SU-DHL-6 (cell line): ENCODE results near the gene AGBL4.

Source experiments
- H2AFZ ChIP-seq: fragments of 200-600 bp; sonication (generic); 2 replicates; pipeline ENCODE4 v1.6.1; 2014; ENCODE audit warnings: low read depth, mild to moderate bottlenecking, moderate library complexity, mixed read lengths, antibody characterized with exemption, low read length; ENCODE audit not compliant: severe bottlenecking
- H3F3A ChIP-seq: fragments of 200-600 bp; shearing (Covaris generic); 2 replicates; pipeline ENCODE4 v1.6.0; 2016; ENCODE audit warnings: antibody characterized with exemption, mild to moderate bottlenecking; ENCODE audit not compliant: insufficient read depth
- H3K27ac ChIP-seq: fragments of 200-600 bp; sonication (generic); 2 replicates; pipeline ENCODE4 v1.5.1; 2016; ENCODE audit warnings: low read depth, mild to moderate bottlenecking, low read length, moderate library complexity, mixed read lengths
- H3K27me3 ChIP-seq: fragments of 200-600 bp; sonication (generic), shearing (Covaris generic); 2 replicates; pipeline ENCODE4 v1.6.0; 2014; ENCODE audit warnings: mild to moderate bottlenecking, low read length
- H3K36me3 ChIP-seq: fragments of 200-600 bp; sonication (generic); 2 replicates; pipeline ENCODE4 v1.6.1; 2014; ENCODE audit warnings: mild to moderate bottlenecking, low read length, mixed read lengths
- H3K4me2 ChIP-seq: fragments of 300-600, 200-600 bp; shearing (Covaris generic), sonication (generic); 2 replicates; pipeline ENCODE4 v1.6.0; 2014; ENCODE audit warnings: low read length, low read depth, mild to moderate bottlenecking; ENCODE audit not compliant: poor library complexity, severe bottlenecking
- H3K4me3 ChIP-seq: fragments of 200-600 bp; sonication (generic); 2 replicates; pipeline ENCODE4 v1.5.1; 2014; ENCODE audit warnings: antibody characterized with exemption, low read length, mild to moderate bottlenecking, mixed read lengths; ENCODE audit not compliant: insufficient read depth, poor library complexity, severe bottlenecking
- H3K79me2 ChIP-seq: fragments of 200-600 bp; sonication (generic); 2 replicates; pipeline ENCODE4 v1.6.1; 2014; ENCODE audit warnings: mild to moderate bottlenecking, low read length, moderate library complexity; ENCODE audit not compliant: insufficient read depth
- H3K9ac ChIP-seq: fragments of 200-600 bp; sonication (generic); 2 replicates; pipeline ENCODE4 v1.7.0; 2014; ENCODE audit warnings: mild to moderate bottlenecking, low read length
- H3K9me2 ChIP-seq: fragments of 200-600 bp; sonication (generic); replicated peaks from 2 replicates; pipeline ENCODE4 v1.6.1; 2014; ENCODE audit warnings: low read length; ENCODE audit not compliant: insufficient read depth
- H3K9me3 ChIP-seq: fragments of 200-600 bp; sonication (generic); 2 replicates; pipeline ENCODE4 v1.6.1; 2014; ENCODE audit warnings: low read length, mixed read lengths; ENCODE audit not compliant: insufficient read depth
- H4K20me1 ChIP-seq: fragments of 200-600 bp; sonication (generic); 2 replicates; pipeline ENCODE4 v1.6.1; 2014; ENCODE audit warnings: low read depth, mild to moderate bottlenecking, antibody characterized with exemption, low read length, moderate library complexity, mixed read lengths
- CTCF ChIP-seq: fragments of 200-600 bp; sonication (generic); IDR thresholded peaks from one replicate; pipeline ENCODE4 v1.5.1; 2017; ENCODE audit warnings: antibody characterized with exemption, mild to moderate bottlenecking, low read length, moderate library complexity; ENCODE audit not compliant: insufficient read depth, poor library complexity, severe bottlenecking
- EZH2phosphoT487 ChIP-seq: fragments of 200-600 bp; sonication (generic), shearing (Covaris generic); conservative IDR thresholded peaks from 2 replicates; pipeline ENCODE4 v1.6.1; 2018; ENCODE audit warnings: mild to moderate bottlenecking, antibody characterized with exemption, low read length, moderate library complexity, mixed read lengths

The AGBL4 gene

GRCh38 chr1:49111931-49112330 lies 911.8 kb downstream of the AGBL4 start:
- H3K9me3 ChIP-seq = no peaks in the 10 kb centered on the region
- no peak overlapping the region for H3K4me2 ChIP-seq
- no peaks in the 10 kb centered on the region for H3K9me2 ChIP-seq
- no peak overlapping the region for H2AFZ ChIP-seq
- no peak overlapping the region for H3K4me3 ChIP-seq
- H3K27me3 ChIP-seq = no peaks in the 10 kb centered on the region
- H3K9ac ChIP-seq = no peak overlapping the region
- H3F3A ChIP-seq = no peaks in the 10 kb centered on the region
- H3K36me3 ChIP-seq = no peaks in the 10 kb centered on the region
- TF ChIP-seq CTCF = no peak
- TF ChIP-seq EZH2phosphoT487 = no peak
- H3K79me2 ChIP-seq = no peaks in the 10 kb centered on the region
- no peaks in the 10 kb centered on the region for H4K20me1 ChIP-seq
- H3K27ac ChIP-seq = no peak overlapping the region

DNA sequence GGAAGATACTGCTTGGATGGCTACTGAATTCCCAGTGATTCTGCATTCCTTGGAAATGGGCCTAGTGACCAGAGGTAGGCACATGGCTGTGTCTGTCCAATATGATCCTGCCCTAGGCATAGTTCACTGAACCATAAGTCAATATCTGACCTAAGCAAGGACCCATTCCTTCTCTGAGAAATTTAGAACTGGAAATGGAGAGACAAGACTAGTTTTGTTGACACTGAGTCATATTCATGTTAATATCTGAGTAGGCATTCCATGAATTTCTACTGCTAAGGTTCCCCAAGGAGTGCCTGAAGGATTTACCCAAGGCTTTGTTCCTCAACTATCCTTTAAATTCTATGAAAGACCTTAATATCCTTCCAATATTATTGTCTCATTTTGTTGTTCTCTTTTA lies 917.3 kb downstream of the AGBL4 start:
- Histone ChIP-seq H2AFZ (no peak overlapping the region), H3K27me3 (no peaks in the 10 kb centered on the region), H3F3A (no peaks in the 10 kb centered on the region)

GRCh38 chr1:49104575-49104974 lies 919.2 kb downstream of the AGBL4 start:
- H3K27me3 ChIP-seq = no peaks in the 10 kb centered on the region
- no peaks in the 10 kb centered on the region for H3K36me3 ChIP-seq
- H3K9me2 ChIP-seq = no peaks in the 10 kb centered on the region
- no peak overlapping the region for H3K27ac ChIP-seq
- H4K20me1 ChIP-seq = no peaks in the 10 kb centered on the region
- H3K4me3 ChIP-seq = no peak overlapping the region
- no peaks in the 10 kb centered on the region for H3F3A ChIP-seq
- no peak for TF ChIP-seq CTCF
- no peak for TF ChIP-seq EZH2phosphoT487
- H3K4me2 ChIP-seq = no peak overlapping the region
- H3K9me3 ChIP-seq = no peaks in the 10 kb centered on the region
- no peaks in the 10 kb centered on the region for H3K79me2 ChIP-seq
- no peak overlapping the region for H2AFZ ChIP-seq
- H3K9ac ChIP-seq = no peak overlapping the region

More for the DNA sequence above, 917.3 kb downstream of the AGBL4 start:
- Histone ChIP-seq H3K9me3 (no peaks in the 10 kb centered on the region), H3K36me3 (no peaks in the 10 kb centered on the region), H3K4me2 (no peak overlapping the region), H3K9me2 (no peaks in the 10 kb centered on the region), H4K20me1 (no peaks in the 10 kb centered on the region), H3K4me3 (no peak overlapping the region), H3K27ac (no peak overlapping the region), H3K9ac (no peak overlapping the region), H3K79me2 (no peaks in the 10 kb centered on the region)
- no peak for TF ChIP-seq CTCF
- no peak for TF ChIP-seq EZH2phosphoT487

GRCh38 chr1:49102752-49103151 lies 921.0 kb downstream of the AGBL4 start:
- Histone ChIP-seq H3K4me2 (no peak overlapping the region), H3K4me3 (no peak overlapping the region), H4K20me1 (no peaks in the 10 kb centered on the region), H3K9me3 (no peaks in the 10 kb centered on the region), H3K27ac (no peak overlapping the region), H2AFZ (no peak overlapping the region), H3K79me2 (no peaks in the 10 kb centered on the region), H3F3A (no peaks in the 10 kb centered on the region), H3K9ac (no peak overlapping the region), H3K9me2 (no peaks in the 10 kb centered on the region), H3K27me3 (no peaks in the 10 kb centered on the region), H3K36me3 (no peaks in the 10 kb centered on the region)
- no peak for TF ChIP-seq EZH2phosphoT487
- TF ChIP-seq CTCF = no peak
